ENCODE data around the gene CDH4. TPM values are rescaled to one million over a fixed set of nuclear protein-coding genes. Genes with fewer than 3 reads are reported as not detected.

Gene CDH4
- total and polyA plus RNA-seq, 2 of the 8 experiments (the other 6 are each of a cell fraction or from before 2014, with no cell fraction given): 4.3 to 7.9 TPM

DNA sequence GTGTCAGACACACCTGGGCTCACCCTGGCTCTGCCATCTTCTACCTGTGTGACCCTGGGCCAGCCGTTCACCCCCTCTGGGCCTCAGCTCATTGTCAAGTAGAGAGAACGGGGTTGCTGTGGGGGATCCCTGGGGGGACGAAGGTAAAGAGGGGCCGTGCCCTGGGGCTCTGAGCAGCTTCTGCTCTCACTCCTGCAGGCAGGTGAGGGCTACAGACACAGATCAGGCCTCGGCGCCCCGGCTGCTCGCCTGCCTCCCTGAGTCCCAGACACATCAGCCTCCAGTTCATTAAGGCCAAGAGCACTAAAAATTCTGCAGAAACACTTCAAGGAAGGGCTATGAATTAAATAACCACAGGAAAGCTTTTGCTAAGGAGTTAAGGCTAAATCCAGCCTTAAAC lies 394.4 kb downstream of the CDH4 start:
- Histone ChIP-seq H3K23ac (ENCODE audit: insufficient read length) (no peak overlapping the region), H3K79me2 (ENCODE audit: control insufficient read depth in 1 of 2, insufficient read depth in 2 of 2, low read length in 2 of 2) (no peaks in the 10 kb centered on the region), H2AK5ac (ENCODE audit: low read depth, low read length) (no peak overlapping the region), H3K14ac (ENCODE audit: insufficient read length) (no peak overlapping the region), H3K9ac (replicated peaks in 1 of 4; ENCODE audit: extremely low read depth in 1 of 4, low read depth in 3 of 4, low read length in 3 of 4) (no peak overlapping the region), H4K8ac (ENCODE audit: extremely low read depth, insufficient read depth, low read length) (no peak overlapping the region), H3K36me3 (ENCODE audit: control insufficient read depth in 2 of 4, insufficient read depth in 4 of 4, low read length in 3 of 4) (no peaks in the 10 kb centered on the region), H3K27me3 (replicated peaks in 1 of 4; ENCODE audit: control insufficient read depth in 3 of 4, extremely low read depth in 1 of 4, insufficient read depth in 3 of 4, low read length in 3 of 4) (peaks cover 0 to 1% (median 0%) of the 10 kb centered on the region in 4 experiments; a peak in 3 of 7 replicates), H3K9me3 (ENCODE audit: insufficient read depth in 2 of 2, low read depth in 1 of 2, low read length in 1 of 2) (no peaks in the 10 kb centered on the region), H2BK15ac (ENCODE audit: low read length) (no peak overlapping the region), H2BK20ac (ENCODE audit: low read length) (no peak overlapping the region), H2AFZ (ENCODE audit: low read length) (no peak overlapping the region), H3K4me1 (replicated peaks in 1 of 4; ENCODE audit: control insufficient read depth in 3 of 4, insufficient read depth in 4 of 4, low read length in 3 of 4) (peaks cover 0 to 3% (median 2%) of the 10 kb centered on the region in 4 experiments; a peak in 3 of 7 replicates), H2BK5ac (ENCODE audit: low read depth, low read length) (no peak overlapping the region), H4K91ac (replicated peaks; ENCODE audit: insufficient read length, low read length) (no peak overlapping the region), H3K4me3 (ENCODE audit: extremely low read depth in 1 of 4, insufficient read depth in 2 of 4, low read depth in 3 of 4, low read length in 4 of 4) (no peak overlapping the region), H3K4me2 (ENCODE audit: insufficient read depth in 1 of 2, low read depth in 2 of 2, low read length in 2 of 2) (no peak overlapping the region), H3K18ac (ENCODE audit: extremely low read depth, low read length) (no peak overlapping the region), H3K56ac (replicated peaks; ENCODE audit: insufficient read length, low read depth, low read length) (no peak overlapping the region), H3K79me1 (ENCODE audit: low read depth, low read length) (peaks cover 2% of the 10 kb centered on the region; the same call in 1 of the 2 replicates), H4K5ac (ENCODE audit: insufficient read length, low read depth, low read length) (no peak overlapping the region), H3K4ac (replicated peaks; ENCODE audit: insufficient read length, low read depth, low read length) (no peak overlapping the region), H2BK120ac (replicated peaks; ENCODE audit: low read depth, low read length) (no peak overlapping the region), H2BK12ac (ENCODE audit: low read depth, low read length) (no peak overlapping the region), H3K23me2 (ENCODE audit: low read depth, low read length) (no peaks in the 10 kb centered on the region), H4K20me1 (replicated peaks in 1 of 2; ENCODE audit: control insufficient read depth in 1 of 2, insufficient read depth in 2 of 2, low read length in 2 of 2) (peaks cover 0 to 5% of the 10 kb centered on the region in 2 experiments), H3K27ac (ENCODE audit: low read depth, low read length) (no peak overlapping the region; the same call in 1 of the 2 replicates)
- ChIA-PET CTCF (ENCODE audit: partially characterized antibody) (interaction anchor here (0.9 to 1.3 kb wide), 2 partner anchors 14 to 77 kb away, joined by 3 read pairs; no protein-coding TSS in a partner anchor), POLR2A (ENCODE audit: partially characterized antibody) (no interaction called here)
- no peak for FAIRE-seq
- WGBS, 2 experiments (ENCODE audit: extremely low coverage in 1 of 2, insufficient coverage in 1 of 2, insufficient read length in 1 of 2, insufficient replicate concordance in 2 of 2, low coverage in 1 of 2, low lambda C conversion rate in 2 of 2, missing lambda C conversion rate in 1 of 2): 83% methylated on average over 8 of the region's 8 CpGs; no CpG with 5 or more reads in 1 of the 2 experiments
- no peak for DNase-seq (ENCODE audit: low read depth in 1 of 2, low spot score in 2 of 2)
- TF ChIP-seq BRCA1 (IDR thresholded peaks at IDR 0.05; ENCODE audit: low read depth, low read length) (no peak), PHF8 (conservative IDR thresholded peaks at IDR 0.05; ENCODE audit: low read depth, low read length) (no peak), ASH2L (IDR thresholded peaks at IDR 0.05; ENCODE audit: low read length) (no peak), CREB1 (IDR thresholded peaks at IDR 0.05) (no peak), RNF2 (IDR thresholded peaks at IDR 0.05; ENCODE audit: borderline replicate concordance, low read depth, low read length, missing control alignments, poor library complexity, severe bottlenecking) (no peak), CHD2 (IDR thresholded peaks at IDR 0.05; ENCODE audit: low read length) (no peak), MAFK (IDR thresholded peaks at IDR 0.05; ENCODE audit: low read depth, low read length) (no peak), BCL11A (IDR thresholded peaks at IDR 0.05; ENCODE audit: low read depth in 2 of 2, low read length in 2 of 2) (no peak), TCF12 (IDR thresholded peaks at IDR 0.05; ENCODE audit: low read depth, low read length) (no peak), BACH1 (IDR thresholded peaks at IDR 0.05; ENCODE audit: low read length) (no peak), ATF2 (IDR thresholded peaks at IDR 0.05; ENCODE audit: low read length) (no peak), RXRA (IDR thresholded peaks at IDR 0.05; ENCODE audit: insufficient read depth, low read depth, low read length) (no peak), POLR2A (IDR thresholded peaks at IDR 0.05; ENCODE audit: control extremely low read depth in 1 of 2, low read depth in 2 of 2, low read length in 2 of 2) (no peak)

Data from H1 (cell line).